Activated CD8-positive, alpha-beta T cell treated with anti-CD3 and anti-CD28 coated beads for 36 hours (primary cell): ENCODE data around the gene PCNX2. TPM values are rescaled to one million over a fixed set of nuclear protein-coding genes. Genes with fewer than 3 reads are reported as not detected.

Source experiments
- ATAC-seq: fragments of 200-7000 bp; cut with Tn5 transposase; one replicate; pipeline ENCODE4 v1.10.0; 2021; ENCODE audit warnings: mild to moderate bottlenecking, moderate library complexity
- CTCF ChIA-PET: fragments of 350-600 bp; sonication (Branson Sonifier 250); formaldehyde crosslinking; loops from one replicate; lab custom pipeline; 2021; ENCODE audit warnings: antibody characterized with exemption; lab: Charles Lee
- POLR2A ChIA-PET: fragments of 350-600 bp; sonication (Branson Sonifier 250); formaldehyde crosslinking; loops from one replicate; lab custom pipeline; 2021; ENCODE audit warnings: antibody characterized with exemption; lab: Charles Lee
- DNase-seq: peaks from one replicate; pipeline ENCODE4 v3.0.0-alpha.2; 2020
- H3K27ac Mint-ChIP-seq: one replicate; pipeline ENCODE4 v1.8.0; 2021; ENCODE audit warnings: mild to moderate bottlenecking, mixed read lengths
- H3K27me3 Mint-ChIP-seq: one replicate; pipeline ENCODE4 v1.8.0; 2021; ENCODE audit warnings: mixed read lengths
- H3K36me3 Mint-ChIP-seq: one replicate; pipeline ENCODE4 v1.8.0; 2021; ENCODE audit warnings: low read depth, mixed read lengths
- H3K4me1 Mint-ChIP-seq: one replicate; pipeline ENCODE4 v1.8.0; 2021; ENCODE audit warnings: low read depth, mixed read lengths
- H3K4me3 Mint-ChIP-seq: one replicate; pipeline ENCODE4 v1.8.0; 2021; ENCODE audit warnings: mild to moderate bottlenecking, moderate library complexity, mixed read lengths
- H3K9me3 Mint-ChIP-seq: one replicate; pipeline ENCODE4 v1.8.0; 2021; ENCODE audit warnings: mixed read lengths
- intact Hi-C: fragments of 100-400 bp; cut with micrococcal nuclease; formaldehyde crosslinking; loops from one replicate; pipeline ENCODE4 v1.10.0; 2022
- total RNA-seq, 2 experiments: library from RNA; stranded (reverse); gene quantifications; one replicate each; pipeline ENCODE4 v1.2.3, GENCODE V29; 2021
- TF ChIP-seq, protein P1 (sequence below): fragments of 200-600 bp; IDR thresholded peaks from one replicate; pipeline ENCODE4 v1.8.0; 2022; ENCODE audit warnings: antibody characterized with exemption, mild to moderate bottlenecking

PCNX2 gene
- total RNA-seq, 2 experiments from 2014 or later: 14.4 to 14.9 TPM

DNA sequence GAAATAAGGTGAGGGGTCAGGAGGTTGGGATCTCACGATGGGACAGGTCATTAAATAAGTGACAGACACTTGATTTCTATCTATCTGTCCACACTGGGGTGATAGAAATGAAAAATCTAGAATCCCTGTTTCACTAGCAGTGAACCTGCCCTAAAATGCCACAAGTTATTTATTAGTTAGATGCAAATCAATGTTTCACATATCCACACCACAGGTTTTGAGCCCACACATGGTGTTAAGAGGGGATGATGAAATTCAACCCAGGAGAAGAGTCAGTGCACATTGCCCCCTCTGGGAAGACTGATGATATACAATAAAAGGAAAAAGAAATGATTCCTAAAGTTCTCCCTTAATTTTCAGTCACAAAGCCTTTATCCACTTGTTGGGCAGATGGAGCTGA is 355.3 kb downstream of the PCNX2 start:
- Mint-ChIP-seq H3K4me1 (peaks cover 22% of the 10 kb centered on the region), H3K27ac (no peak overlapping the region), H3K4me3 (no peak overlapping the region), H3K36me3 (no peaks in the 10 kb centered on the region), H3K27me3 (peaks cover 10% of the 10 kb centered on the region), H3K9me3 (no peaks in the 10 kb centered on the region)
- DNase-seq (no peak), ATAC-seq (no peak)
- TF ChIP-seq, protein P1, sequence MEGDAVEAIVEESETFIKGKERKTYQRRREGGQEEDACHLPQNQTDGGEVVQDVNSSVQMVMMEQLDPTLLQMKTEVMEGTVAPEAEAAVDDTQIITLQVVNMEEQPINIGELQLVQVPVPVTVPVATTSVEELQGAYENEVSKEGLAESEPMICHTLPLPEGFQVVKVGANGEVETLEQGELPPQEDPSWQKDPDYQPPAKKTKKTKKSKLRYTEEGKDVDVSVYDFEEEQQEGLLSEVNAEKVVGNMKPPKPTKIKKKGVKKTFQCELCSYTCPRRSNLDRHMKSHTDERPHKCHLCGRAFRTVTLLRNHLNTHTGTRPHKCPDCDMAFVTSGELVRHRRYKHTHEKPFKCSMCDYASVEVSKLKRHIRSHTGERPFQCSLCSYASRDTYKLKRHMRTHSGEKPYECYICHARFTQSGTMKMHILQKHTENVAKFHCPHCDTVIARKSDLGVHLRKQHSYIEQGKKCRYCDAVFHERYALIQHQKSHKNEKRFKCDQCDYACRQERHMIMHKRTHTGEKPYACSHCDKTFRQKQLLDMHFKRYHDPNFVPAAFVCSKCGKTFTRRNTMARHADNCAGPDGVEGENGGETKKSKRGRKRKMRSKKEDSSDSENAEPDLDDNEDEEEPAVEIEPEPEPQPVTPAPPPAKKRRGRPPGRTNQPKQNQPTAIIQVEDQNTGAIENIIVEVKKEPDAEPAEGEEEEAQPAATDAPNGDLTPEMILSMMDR: no peak
- ChIA-PET CTCF (no interaction called here), POLR2A (no interaction called here)
- intact Hi-C loops: no loop called here

DNA sequence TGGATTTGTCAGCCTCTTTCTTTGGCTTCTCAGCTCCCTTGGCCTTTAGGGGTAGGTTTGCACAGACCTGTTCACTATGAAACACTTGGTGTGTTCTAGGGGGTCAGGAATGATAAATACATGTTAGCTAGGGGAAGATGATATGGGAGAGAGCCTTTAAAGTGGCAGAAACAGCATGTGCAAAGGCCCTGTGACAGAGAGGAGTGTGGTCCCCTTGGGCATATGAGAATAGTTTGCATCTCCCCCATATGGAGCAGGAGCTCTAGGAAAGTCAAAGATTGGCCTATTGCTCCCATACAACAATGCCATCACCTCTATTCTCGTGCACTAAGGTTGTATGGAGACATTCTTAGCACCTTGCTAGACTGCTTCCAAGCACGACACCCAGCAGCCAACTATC is 355.8 kb downstream of the PCNX2 start:
- ATAC-seq: no peak
- Mint-ChIP-seq H3K27me3 (peaks cover 10% of the 10 kb centered on the region), H3K4me3 (no peak overlapping the region), H3K9me3 (no peaks in the 10 kb centered on the region), H3K36me3 (no peaks in the 10 kb centered on the region), H3K4me1 (peaks cover 19% of the 10 kb centered on the region), H3K27ac (no peak overlapping the region)
- DNase-seq: no peak
- TF ChIP-seq, protein P1: no peak
- CTCF ChIA-PET: no interaction called here
- intact Hi-C loops: no loop called here
- POLR2A ChIA-PET: no interaction called here

DNA sequence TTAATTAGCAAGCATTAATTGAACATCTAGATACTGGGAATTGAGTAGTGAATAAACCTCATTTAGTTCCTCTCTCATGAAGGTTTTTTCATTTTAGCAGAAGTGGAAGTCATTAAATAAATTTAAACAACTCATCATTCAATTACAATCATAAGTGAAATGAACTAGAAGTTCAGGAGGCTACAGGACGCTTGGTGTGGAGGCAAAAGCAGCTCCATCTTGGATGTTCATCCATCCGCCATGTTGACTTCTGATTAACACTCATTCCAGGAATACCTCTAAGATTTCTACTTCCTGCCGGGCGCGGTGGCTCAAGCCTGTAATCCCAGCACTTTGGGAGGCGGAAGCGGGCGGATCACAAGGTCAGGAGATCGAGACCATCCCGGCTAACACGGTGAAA is 356.6 kb downstream of the PCNX2 start:
- Mint-ChIP-seq H3K9me3 (no peaks in the 10 kb centered on the region), H3K4me1 (peaks cover 12% of the 10 kb centered on the region), H3K36me3 (no peaks in the 10 kb centered on the region), H3K27ac (no peak overlapping the region), H3K27me3 (peaks cover 10% of the 10 kb centered on the region), H3K4me3 (no peak overlapping the region)
- ChIA-PET POLR2A (no interaction called here), CTCF (no interaction called here)
- intact Hi-C loops: no loop called here
- TF ChIP-seq, protein P1: no peak
- ATAC-seq: no peak
- no peak for DNase-seq

DNA sequence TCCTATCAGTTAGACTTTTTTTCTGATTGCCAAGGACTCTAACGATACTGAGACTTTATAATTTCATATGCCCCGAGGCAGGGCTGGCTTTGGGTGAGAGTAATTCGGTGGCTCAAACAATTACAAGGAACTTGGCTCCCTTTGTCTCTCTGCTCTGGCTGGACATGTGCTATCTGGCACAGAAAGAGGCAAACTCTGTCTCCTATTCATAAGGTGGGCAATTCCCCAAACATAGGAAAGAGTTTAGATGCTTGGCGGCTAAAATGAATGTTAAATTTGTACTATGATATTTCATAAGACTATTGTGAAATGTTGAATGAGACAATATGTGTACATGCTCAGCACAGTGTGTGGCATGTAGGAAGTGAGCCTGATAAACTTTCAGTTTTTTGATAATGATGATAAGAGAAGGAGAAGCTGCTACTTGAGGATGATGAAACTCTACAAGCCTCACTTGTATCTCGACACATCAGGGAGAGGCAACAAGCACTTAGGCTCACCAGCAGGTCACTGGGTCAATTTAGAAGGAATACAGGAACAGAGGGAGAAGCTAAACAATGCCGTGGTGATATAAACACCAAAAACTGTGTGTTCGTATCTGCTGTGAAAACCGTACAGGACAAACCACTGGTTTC is 357.7 kb downstream of the PCNX2 start:
- ATAC-seq: no peak
- Mint-ChIP-seq H3K4me3 (no peak overlapping the region), H3K27me3 (peaks cover 10% of the 10 kb centered on the region), H3K36me3 (no peaks in the 10 kb centered on the region), H3K4me1 (peaks cover under 1% of the 10 kb centered on the region), H3K9me3 (no peaks in the 10 kb centered on the region), H3K27ac (no peak overlapping the region)
- TF ChIP-seq, protein P1: no peak
- ChIA-PET CTCF (no interaction called here), POLR2A (interaction anchor here (1.2 kb wide), 1 partner anchor 38 kb away, joined by 3 read pairs; no protein-coding TSS in a partner anchor)
- DNase-seq: no peak
- intact Hi-C loops: no loop called here

DNA sequence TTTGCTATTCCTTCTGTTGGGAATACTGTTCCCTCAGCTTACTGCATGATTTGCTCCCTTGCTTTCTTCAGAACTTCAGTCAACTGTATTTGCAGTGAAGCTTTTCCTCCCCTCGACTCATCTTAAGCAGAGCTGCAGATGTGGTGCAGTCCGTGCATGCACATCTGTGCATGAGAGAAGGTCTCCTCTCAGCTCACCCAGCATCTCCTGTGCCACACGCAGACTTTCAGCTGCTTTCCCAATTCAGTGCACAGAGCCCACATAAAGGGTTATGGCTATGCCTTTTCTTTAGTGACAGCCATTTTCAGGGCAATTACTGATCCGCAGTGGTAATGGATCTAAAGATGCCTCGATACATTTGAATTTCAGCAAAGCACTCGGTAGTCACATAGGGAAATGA is 358.6 kb downstream of the PCNX2 start:
- no peaks in the 10 kb centered on the region for H3K4me1 Mint-ChIP-seq
- H3K27ac Mint-ChIP-seq: no peak overlapping the region
- ATAC-seq (no peak), DNase-seq (no peak)
- no peaks in the 10 kb centered on the region for H3K36me3 Mint-ChIP-seq
- intact Hi-C loops: no loop called here
- H3K9me3 Mint-ChIP-seq: no peaks in the 10 kb centered on the region
- H3K4me3 Mint-ChIP-seq: no peak overlapping the region
- ChIA-PET POLR2A (interaction anchor here (1.2 kb wide), 1 partner anchor 37 kb away, joined by 3 read pairs; no protein-coding TSS in a partner anchor), CTCF (interaction anchor here (1.2 kb wide), 1 partner anchor 20 kb away, joined by 3 read pairs; no protein-coding TSS in a partner anchor)
- TF ChIP-seq, protein P1: no peak
- H3K27me3 Mint-ChIP-seq: peaks cover 10% of the 10 kb centered on the region

Other genes starting within 250 kb of the PCNX2 start
- gene MAP3K21, start 32.0 kb upstream of the PCNX2 start, total RNA-seq: 1 to 10 TPM; 2.7 to 3.2 TPM